ENCODE data around the gene STAT1.

DNA sequence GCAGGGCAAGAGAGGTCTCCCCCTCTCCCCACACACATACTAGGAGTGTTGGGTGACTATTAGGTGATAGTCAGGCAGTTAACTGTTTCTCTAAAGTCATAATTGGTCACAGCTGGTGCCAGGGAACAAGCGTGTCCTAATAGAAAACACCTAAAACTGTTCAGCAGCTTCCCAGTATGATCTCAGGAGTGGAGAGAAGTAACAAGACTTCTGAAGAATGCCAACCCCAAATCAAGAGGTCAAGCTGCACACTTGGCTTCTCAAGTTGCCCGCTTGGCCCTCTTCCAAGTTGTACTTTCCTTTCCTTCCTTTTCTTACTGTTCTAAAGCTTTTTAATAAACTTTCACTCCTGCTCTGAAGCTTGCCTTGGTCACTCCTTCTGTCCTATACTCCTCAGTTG is 22.4 kb upstream of the STAT1 start:
- TF ChIP-seq, protein P1, sequence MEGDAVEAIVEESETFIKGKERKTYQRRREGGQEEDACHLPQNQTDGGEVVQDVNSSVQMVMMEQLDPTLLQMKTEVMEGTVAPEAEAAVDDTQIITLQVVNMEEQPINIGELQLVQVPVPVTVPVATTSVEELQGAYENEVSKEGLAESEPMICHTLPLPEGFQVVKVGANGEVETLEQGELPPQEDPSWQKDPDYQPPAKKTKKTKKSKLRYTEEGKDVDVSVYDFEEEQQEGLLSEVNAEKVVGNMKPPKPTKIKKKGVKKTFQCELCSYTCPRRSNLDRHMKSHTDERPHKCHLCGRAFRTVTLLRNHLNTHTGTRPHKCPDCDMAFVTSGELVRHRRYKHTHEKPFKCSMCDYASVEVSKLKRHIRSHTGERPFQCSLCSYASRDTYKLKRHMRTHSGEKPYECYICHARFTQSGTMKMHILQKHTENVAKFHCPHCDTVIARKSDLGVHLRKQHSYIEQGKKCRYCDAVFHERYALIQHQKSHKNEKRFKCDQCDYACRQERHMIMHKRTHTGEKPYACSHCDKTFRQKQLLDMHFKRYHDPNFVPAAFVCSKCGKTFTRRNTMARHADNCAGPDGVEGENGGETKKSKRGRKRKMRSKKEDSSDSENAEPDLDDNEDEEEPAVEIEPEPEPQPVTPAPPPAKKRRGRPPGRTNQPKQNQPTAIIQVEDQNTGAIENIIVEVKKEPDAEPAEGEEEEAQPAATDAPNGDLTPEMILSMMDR (IDR thresholded peaks at IDR 0.05) = no peak
- no peak for TF ChIP-seq POLR2A (IDR thresholded peaks at IDR 0.05)
